H1 (cell line): ENCODE results near the gene NONO. TPM values are rescaled to one million over a fixed set of nuclear protein-coding genes. Genes with fewer than 3 reads are reported as not detected.

ENCODE experiments used
- CTCF ChIA-PET: fragments of 300-600 bp; sonication (Branson Sonifier 250); formaldehyde crosslinking; loops from one replicate; lab custom pipeline; 2021; ENCODE audit not compliant: partially characterized antibody; lab: Charles Lee
- POLR2A ChIA-PET: fragments of 300-600 bp; sonication (Branson Sonifier 250); formaldehyde crosslinking; loops from one replicate; lab custom pipeline; 2021; ENCODE audit warnings: inconsistent platforms; ENCODE audit not compliant: partially characterized antibody; lab: Charles Lee
- DNase-seq, 2 experiments: peaks; one replicate each; pipeline versions ENCODE4 v3.0.0 to v3.0.0-alpha.2; 2010 to 2022; ENCODE audit warnings: low spot score in 2 of 2, low read depth in 1 of 2, mixed read lengths in 1 of 2
- FAIRE-seq: peaks from 2 replicates; lab custom pipeline; 2011; peaks lifted over from hg19 to GRCh38; lab: Jason Lieb, UNC
- H2AFZ ChIP-seq: 2 replicates; pipeline ENCODE4 v1.8.1; 2012; ENCODE audit warnings: low read length, inconsistent platforms
- H2AK5ac ChIP-seq: 2 replicates; pipeline ENCODE4 v1.6.1; 2013; ENCODE audit warnings: low read depth, low read length
- H2BK120ac ChIP-seq: replicated peaks from 2 replicates; pipeline ENCODE3; 2013; ENCODE audit warnings: low read depth, low read length, inconsistent platforms
- H2BK12ac ChIP-seq: 2 replicates; pipeline ENCODE4 v1.6.1; 2013; ENCODE audit warnings: low read depth, low read length
- H2BK15ac ChIP-seq: 2 replicates; pipeline ENCODE4 v1.6.1; 2013; ENCODE audit warnings: low read length
- H2BK20ac ChIP-seq: 2 replicates; pipeline ENCODE4 v1.6.1; 2013; ENCODE audit warnings: low read length
- H2BK5ac ChIP-seq: 2 replicates; pipeline ENCODE4 v1.6.1; 2013; ENCODE audit warnings: low read depth, low read length
- H3K14ac ChIP-seq: 2 replicates; pipeline ENCODE4 v1.6.1; 2013; ENCODE audit warnings: inconsistent platforms; ENCODE audit not compliant: insufficient read length
- H3K18ac ChIP-seq: 2 replicates; pipeline ENCODE4 v1.6.1; 2013; ENCODE audit warnings: low read length; ENCODE audit errors: extremely low read depth
- H3K23ac ChIP-seq: 2 replicates; pipeline ENCODE4 v1.6.1; 2013; ENCODE audit warnings: inconsistent platforms; ENCODE audit not compliant: insufficient read length
- H3K23me2 ChIP-seq: 2 replicates; pipeline ENCODE4 v1.6.1; 2013; ENCODE audit warnings: low read depth, low read length
- H3K27ac ChIP-seq: 2 replicates; pipeline ENCODE4 v1.6.1; 2011; ENCODE audit warnings: low read depth, low read length, inconsistent platforms
- H3K27me3 ChIP-seq, 4 experiments: replicated peaks in 1 of 4; 1 replicate in 1 of 4; 2 replicates in 3 of 4; pipeline versions ENCODE4 v1.6.1 to v1.8.1; 2011 to 2013; ENCODE audit warnings: low read length in 3 of 4, mild to moderate bottlenecking in 3 of 4, inconsistent platforms in 2 of 4, mixed read lengths in 2 of 4, moderate library complexity in 1 of 4; ENCODE audit not compliant: control insufficient read depth in 3 of 4, insufficient read depth in 3 of 4; ENCODE audit errors: extremely low read depth in 1 of 4
- H3K36me3 ChIP-seq, 4 experiments: 2 replicates each; pipeline versions ENCODE4 v1.6.1 to v1.8.1; 2011 to 2013; ENCODE audit warnings: mild to moderate bottlenecking in 4 of 4, low read length in 3 of 4, moderate library complexity in 2 of 4, control low read depth in 1 of 4, inconsistent platforms in 1 of 4; ENCODE audit not compliant: insufficient read depth in 4 of 4, control insufficient read depth in 2 of 4
- H3K4ac ChIP-seq: replicated peaks from 2 replicates; pipeline ENCODE3; 2013; ENCODE audit warnings: low read length, low read depth, mixed read lengths, inconsistent platforms; ENCODE audit not compliant: insufficient read length
- H3K4me1 ChIP-seq, 4 experiments: replicated peaks in 1 of 4; 1 replicate in 1 of 4; 2 replicates in 3 of 4; pipeline versions ENCODE4 v1.6.1 to v1.8.1; 2011 to 2013; ENCODE audit warnings: low read length in 3 of 4, inconsistent platforms in 2 of 4, mixed read lengths in 1 of 4; ENCODE audit not compliant: insufficient read depth in 4 of 4, control insufficient read depth in 3 of 4
- H3K4me2 ChIP-seq, 2 experiments: 2 replicates each; pipeline versions ENCODE4 v1.6.1 to v1.8.1; 2011 to 2013; ENCODE audit warnings: low read depth in 2 of 2, low read length in 2 of 2, control low read depth in 1 of 2, inconsistent platforms in 1 of 2, mild to moderate bottlenecking in 1 of 2; ENCODE audit not compliant: insufficient read depth in 1 of 2
- H3K4me3 ChIP-seq, 4 experiments: fragments of 200-600, 300-600 bp in 1 of 4; sonication (generic), shearing (Covaris generic), sonication (Bioruptor Twin) in 1 of 4; 2 replicates each; pipeline versions ENCODE4 v1.5.1 to v1.8.1; 2011 to 2016; ENCODE audit warnings: low read length in 4 of 4, low read depth in 3 of 4, control low read depth in 2 of 4, inconsistent platforms in 2 of 4, mild to moderate bottlenecking in 2 of 4, mixed read lengths in 1 of 4, moderate library complexity in 1 of 4; ENCODE audit not compliant: insufficient read depth in 2 of 4; ENCODE audit errors: extremely low read depth in 1 of 4
- H3K56ac ChIP-seq: replicated peaks from 2 replicates; pipeline ENCODE3; 2013; ENCODE audit warnings: low read depth, mild to moderate bottlenecking, mixed read lengths, low read length, inconsistent platforms; ENCODE audit not compliant: insufficient read length
- H3K79me1 ChIP-seq: 2 replicates; pipeline ENCODE4 v1.6.1; 2013; ENCODE audit warnings: low read depth, low read length, control low read depth
- H3K79me2 ChIP-seq, 2 experiments: 2 replicates each; pipeline versions ENCODE4 v1.6.1 to v1.8.1; 2012 to 2013; ENCODE audit warnings: low read length in 2 of 2, mild to moderate bottlenecking in 2 of 2, inconsistent platforms in 1 of 2; ENCODE audit not compliant: insufficient read depth in 2 of 2, control insufficient read depth in 1 of 2
- H3K9ac ChIP-seq, 4 experiments: replicated peaks in 1 of 4; 1 replicate in 1 of 4; 2 replicates in 3 of 4; pipeline versions ENCODE4 v1.6.1 to v1.8.1; 2011 to 2013; ENCODE audit warnings: low read depth in 3 of 4, low read length in 3 of 4, control low read depth in 2 of 4, mild to moderate bottlenecking in 2 of 4, moderate library complexity in 2 of 4, inconsistent platforms in 1 of 4; ENCODE audit errors: extremely low read depth in 1 of 4
- H3K9me3 ChIP-seq, 2 experiments: 2 replicates each; pipeline versions ENCODE4 v1.6.1 to v1.8.1; 2012 to 2013; ENCODE audit warnings: mild to moderate bottlenecking in 2 of 2, moderate library complexity in 2 of 2, control low read depth in 1 of 2, inconsistent platforms in 1 of 2, low read depth in 1 of 2, low read length in 1 of 2, mixed read lengths in 1 of 2; ENCODE audit not compliant: insufficient read depth in 2 of 2
- H4K20me1 ChIP-seq, 2 experiments: replicated peaks in 1 of 2; 2 replicates each; pipeline versions ENCODE3 to v1.8.1; 2011 to 2013; ENCODE audit warnings: inconsistent platforms in 2 of 2, low read length in 2 of 2, mild to moderate bottlenecking in 1 of 2; ENCODE audit not compliant: insufficient read depth in 2 of 2, control insufficient read depth in 1 of 2
- H4K5ac ChIP-seq: 2 replicates; pipeline ENCODE4 v1.6.1; 2013; ENCODE audit warnings: low read length, low read depth, mixed read lengths, inconsistent platforms; ENCODE audit not compliant: insufficient read length
- H4K8ac ChIP-seq: 2 replicates; pipeline ENCODE4 v1.8.0; 2013; ENCODE audit warnings: mild to moderate bottlenecking, moderate library complexity, low read length, inconsistent platforms; ENCODE audit not compliant: insufficient read depth; ENCODE audit errors: extremely low read depth
- H4K91ac ChIP-seq: replicated peaks from 2 replicates; pipeline ENCODE3; 2013; ENCODE audit warnings: low read length, mixed read lengths, inconsistent platforms; ENCODE audit not compliant: insufficient read length
- PHF8 ChIP-seq: fragments of 200-600 bp; sonication (generic); conservative IDR thresholded peaks from 2 replicates; pipeline ENCODE4 v1.7.1; 2012; ENCODE audit warnings: low read depth, mild to moderate bottlenecking, inconsistent platforms, low read length, moderate library complexity
- WGBS, 2 experiments: shearing (Covaris generic) in 1 of 2; methylation state at CpG; one replicate each; pipeline versions ENCODE4 v1.1.6 to v1.1.7; 2013 to 2015; ENCODE audit warnings: low lambda C conversion rate in 2 of 2, mixed read lengths in 2 of 2, inconsistent platforms in 1 of 2, low coverage in 1 of 2, missing lambda C conversion rate in 1 of 2; ENCODE audit not compliant: insufficient replicate concordance in 2 of 2, insufficient coverage in 1 of 2, insufficient read length in 1 of 2; ENCODE audit errors: extremely low coverage in 1 of 2, missing lambda C conversion rate in 1 of 2; 5-methylcytosine and 5-hydroxymethylcytosine counted together
- polyA plus RNA-seq, 7 experiments: library from polyadenylated mRNA; depleted of rRNA in 3 of 7; stranded (reverse) in 5 of 7; unstranded in 2 of 7; fragments of >200 nt in 5 of 7; fragments of 200-250 nt in 2 of 7; gene quantifications; 1 replicate in 5 of 7; 2 replicates in 1 of 7; 4 replicates in 1 of 7; pipeline versions ENCODE4 v1.2.1 to v1.2.3, GENCODE V29; 2011 to 2013; ENCODE audit warnings: missing spikeins in 2 of 7, mixed read lengths in 2 of 7
- total RNA-seq: library from RNA; stranded (reverse); fragmentation: NEBNext Ultra II Directional; extraction: Animal tissue kit (Norgen Biotek cat#: 25700); gene quantifications from 2 replicates; pipeline ENCODE4 v1.2.1, GENCODE V29; 2021

Gene NONO
- total and polyA plus RNA-seq, 2 of the 8 experiments (the other 6 are each of a cell fraction or from before 2014, with no cell fraction given) = 641 to 728 TPM

GRCh38 chrX:71244359-71245128 lies 38.9 kb upstream of the NONO start:
- H2BK5ac ChIP-seq = no peak overlapping the region
- no peaks in the 10 kb centered on the region for H3K23me2 ChIP-seq
- no peaks in the 10 kb centered on the region for H3K9me3 ChIP-seq
- H3K27ac ChIP-seq = no peak overlapping the region
- no peak overlapping the region for H3K9ac ChIP-seq
- H3K79me2 ChIP-seq = no peaks in the 10 kb centered on the region
- no peak overlapping the region for H3K23ac ChIP-seq
- CTCF ChIA-PET = interaction anchor here (1.6 kb wide), 1 partner anchor 25 kb away, joined by 3 read pairs; no protein-coding TSS in a partner anchor
- DNase-seq (no peak), FAIRE-seq (no peak)
- no peak overlapping the region for H3K18ac ChIP-seq
- no peak overlapping the region for H3K56ac ChIP-seq
- no peak overlapping the region for H3K4me3 ChIP-seq
- no peak overlapping the region for H2AFZ ChIP-seq
- H2BK120ac ChIP-seq = no peak overlapping the region
- no peak overlapping the region for H2AK5ac ChIP-seq
- H4K5ac ChIP-seq = no peak overlapping the region
- H3K79me1 ChIP-seq = no peaks in the 10 kb centered on the region
- H3K4ac ChIP-seq = no peak overlapping the region
- no peak overlapping the region for H3K4me2 ChIP-seq
- no peak for TF ChIP-seq PHF8
- H4K8ac ChIP-seq = no peak overlapping the region
- POLR2A ChIA-PET = interaction anchor here (0.9 to 1.3 kb wide), 4 partner anchors 9 to 100 kb away, joined by 3 read pairs; partner anchors contain the start of genes NLGN3 and ZMYM3
- no peak overlapping the region for H3K14ac ChIP-seq
- H2BK12ac ChIP-seq = no peak overlapping the region
- peaks cover 0 to 12% of the 10 kb centered on the region in 2 experiments for H4K20me1 ChIP-seq
- peaks cover 17 to 93% (median 65%) of the 10 kb centered on the region in 4 experiments for H3K36me3 ChIP-seq
- H2BK15ac ChIP-seq = no peak overlapping the region
- H2BK20ac ChIP-seq = no peak overlapping the region
- 94% methylated on average over 8 of the region's 9 CpGs; no CpG with 5 or more reads in 1 of the 2 experiments for WGBS, 2 experiments
- no peak overlapping the region for H4K91ac ChIP-seq
- H3K4me1 ChIP-seq = no peaks in the 10 kb centered on the region
- H3K27me3 ChIP-seq = no peaks in the 10 kb centered on the region
